GM23338 (cell line): Measurements from ENCODE around the gene FBN2. TPM values are rescaled to one million over a fixed set of nuclear protein-coding genes. Genes with fewer than 3 reads are reported as not detected.

ENCODE experiments used
- ATAC-seq: fragments of 200-7000 bp; cut with Tn5 transposase; 3 replicates; pipeline ENCODE4 v1.9.1; 2020
- DNase-seq: peaks from one replicate; pipeline ENCODE4 v3.0.0-alpha.2; 2015; ENCODE audit warnings: low spot score
- H2AFZ ChIP-seq: fragments of 200-600 bp; sonication (generic); 2 replicates; pipeline ENCODE4 v1.8.0; 2016; ENCODE audit warnings: antibody characterized with exemption, mild to moderate bottlenecking, moderate library complexity
- H3F3A ChIP-seq: fragments of 200-600 bp; sonication (generic); replicated peaks from 2 replicates; pipeline ENCODE4 v1.8.0; 2017; ENCODE audit warnings: antibody characterized with exemption, mixed run types, low read depth
- H3K27ac ChIP-seq: fragments of 200-600 bp; sonication (generic); 2 replicates; pipeline ENCODE4 v1.6.1; 2016; ENCODE audit warnings: low read depth
- H3K27me3 ChIP-seq: fragments of 200-600 bp; sonication (generic); 2 replicates; pipeline ENCODE4 v1.8.0; 2016; ENCODE audit warnings: mild to moderate bottlenecking, mixed run types, moderate library complexity; ENCODE audit not compliant: insufficient read depth
- H3K36me3 ChIP-seq: fragments of 200-600 bp; sonication (generic); 2 replicates; pipeline ENCODE4 v1.8.0; 2016; ENCODE audit warnings: mild to moderate bottlenecking; ENCODE audit not compliant: insufficient read depth
- H3K4me1 ChIP-seq: fragments of 200-600 bp; sonication (generic); 2 replicates; pipeline ENCODE4 v1.8.0; 2016; ENCODE audit warnings: mild to moderate bottlenecking, moderate library complexity; ENCODE audit not compliant: insufficient read depth
- H3K4me2 ChIP-seq: fragments of 200-600 bp; sonication (generic); 2 replicates; pipeline ENCODE4 v1.7.1; 2017; ENCODE audit warnings: mixed run types
- H3K4me3 ChIP-seq: fragments of 200-600 bp; sonication (generic); 2 replicates; pipeline ENCODE4 v1.6.1; 2016; ENCODE audit warnings: mixed run types
- H3K79me2 ChIP-seq: fragments of 200-600 bp; sonication (generic); replicated peaks from 2 replicates; pipeline ENCODE4 v1.8.0; 2017; ENCODE audit warnings: mild to moderate bottlenecking; ENCODE audit not compliant: insufficient read depth
- H3K9me2 ChIP-seq: fragments of 200-600 bp; sonication (generic); 2 replicates; pipeline ENCODE4 v1.8.0; 2017; ENCODE audit not compliant: insufficient read depth
- H4K20me1 ChIP-seq: fragments of 200-600 bp; sonication (generic); replicated peaks from 2 replicates; pipeline ENCODE4 v1.8.0; 2017; ENCODE audit warnings: mild to moderate bottlenecking; ENCODE audit not compliant: insufficient read depth
- H3K27ac Mint-ChIP-seq: 2 replicates; pipeline ENCODE4 v1.8.0; 2020; ENCODE audit warnings: inconsistent platforms, mild to moderate bottlenecking, moderate library complexity, mixed read lengths
- H3K27me3 Mint-ChIP-seq: 3 replicates; pipeline ENCODE4 v1.8.0; 2022; ENCODE audit warnings: low read depth, mild to moderate bottlenecking, moderate library complexity, mixed read lengths, inconsistent platforms; ENCODE audit not compliant: insufficient read depth, poor library complexity
- H3K36me3 Mint-ChIP-seq: 3 replicates; pipeline ENCODE4 v1.8.0; 2021; ENCODE audit warnings: low read depth, mild to moderate bottlenecking, inconsistent platforms, moderate library complexity, mixed read lengths
- H3K4me1 Mint-ChIP-seq: 3 replicates; pipeline ENCODE4 v1.8.0; 2020; ENCODE audit warnings: mild to moderate bottlenecking, inconsistent platforms, mixed read lengths
- H3K4me3 Mint-ChIP-seq: 3 replicates; pipeline ENCODE4 v1.8.0; 2021; ENCODE audit warnings: moderate library complexity, mild to moderate bottlenecking, inconsistent platforms, mixed read lengths
- H3K9me3 Mint-ChIP-seq: 3 replicates; pipeline ENCODE4 v1.8.0; 2020; ENCODE audit warnings: moderate library complexity, mild to moderate bottlenecking, inconsistent platforms, mixed read lengths
- CREB1 ChIP-seq: fragments of 250-450 bp; sonication (Bioruptor Pico); IDR thresholded peaks from 2 replicates; pipeline ENCODE4 v1.5.0; 2020; ENCODE audit warnings: low read depth, mild to moderate bottlenecking, moderate library complexity
- EZH2phosphoT487 ChIP-seq: fragments of 200-600 bp; sonication (generic); IDR thresholded peaks from one replicate; pipeline ENCODE4 v1.8.1; 2018; ENCODE audit warnings: antibody characterized with exemption; ENCODE audit not compliant: unreplicated experiment
- JUNB ChIP-seq: IDR thresholded peaks from one replicate; pipeline ENCODE4 v1.6.1; 2016; ENCODE audit warnings: antibody characterized with exemption; ENCODE audit not compliant: unreplicated experiment
- NANOG ChIP-seq: IDR thresholded peaks from 2 replicates; pipeline ENCODE4 v1.6.1; 2016; ENCODE audit warnings: antibody characterized with exemption, borderline replicate concordance
- ZNF114 ChIP-seq: fragments of 250-450 bp; sonication (Bioruptor Pico); IDR thresholded peaks from 2 replicates; pipeline ENCODE4 v1.5.0; 2020; ENCODE audit warnings: mild to moderate bottlenecking, moderate library complexity
- polyA plus RNA-seq: library from polyadenylated mRNA; unstranded; fragments of >200 nt; fragmentation: Nextera tagmentation; extraction: Ambion mirVana; gene quantifications from 2 replicates; pipeline ENCODE4 v1.2.1, GENCODE V29; 2016
- total RNA-seq: library from RNA; depleted of rRNA; stranded (reverse); fragments of >200 nt; shearing (Covaris generic); gene quantifications from 2 replicates; pipeline ENCODE4 v1.2.3, GENCODE V29; 2014
- TF ChIP-seq, protein P1 (sequence below): fragments of 250-450 bp; sonication (Bioruptor Pico); IDR thresholded peaks from 2 replicates; pipeline ENCODE4 v1.5.0; 2020; ENCODE audit warnings: mild to moderate bottlenecking, moderate library complexity
- TF ChIP-seq, protein P2 (sequence below): IDR thresholded peaks from 2 replicates; pipeline ENCODE4 v1.6.1; 2016; ENCODE audit warnings: antibody characterized with exemption

FBN2 gene
- total and polyA plus RNA-seq, 2 experiments from 2014 or later = 2.6 to 13.6 TPM

DNA sequence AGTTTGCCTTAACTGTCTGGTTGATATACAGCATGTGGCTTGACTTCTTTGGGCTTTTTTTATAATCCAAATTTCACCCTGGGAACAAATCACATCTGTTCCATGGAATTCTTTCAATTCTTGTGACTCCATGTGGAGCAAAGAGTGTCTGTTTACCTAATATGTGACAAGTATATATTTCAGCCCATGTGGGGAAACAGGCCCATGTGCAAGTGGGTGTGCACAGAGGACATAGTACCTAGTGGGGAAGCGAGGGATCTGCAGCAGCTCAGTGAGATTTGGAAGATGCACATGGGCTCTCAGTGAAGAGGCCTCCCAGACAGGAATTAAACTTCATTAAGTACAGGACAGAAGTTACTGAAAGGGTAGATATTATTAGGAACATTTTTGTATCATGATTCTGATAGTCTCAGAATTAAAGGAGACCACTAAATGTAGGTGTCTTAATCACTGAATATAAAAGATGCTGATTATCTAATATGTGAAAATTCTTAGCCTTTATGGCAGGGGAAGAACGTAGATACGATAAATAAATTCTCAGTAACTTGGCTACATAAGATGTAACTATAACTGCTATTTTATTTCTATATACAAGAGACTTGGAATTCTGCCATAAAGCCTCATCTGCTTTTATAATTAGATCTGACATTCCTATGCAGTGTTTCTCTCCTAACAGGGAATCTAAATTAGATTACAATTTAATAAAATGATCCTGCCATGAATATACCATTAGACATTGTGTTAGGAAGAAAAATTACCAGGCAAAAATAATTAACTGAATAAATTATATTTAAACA lies 273.3 kb downstream of the FBN2 start (continued):
- TF ChIP-seq, protein P1, sequence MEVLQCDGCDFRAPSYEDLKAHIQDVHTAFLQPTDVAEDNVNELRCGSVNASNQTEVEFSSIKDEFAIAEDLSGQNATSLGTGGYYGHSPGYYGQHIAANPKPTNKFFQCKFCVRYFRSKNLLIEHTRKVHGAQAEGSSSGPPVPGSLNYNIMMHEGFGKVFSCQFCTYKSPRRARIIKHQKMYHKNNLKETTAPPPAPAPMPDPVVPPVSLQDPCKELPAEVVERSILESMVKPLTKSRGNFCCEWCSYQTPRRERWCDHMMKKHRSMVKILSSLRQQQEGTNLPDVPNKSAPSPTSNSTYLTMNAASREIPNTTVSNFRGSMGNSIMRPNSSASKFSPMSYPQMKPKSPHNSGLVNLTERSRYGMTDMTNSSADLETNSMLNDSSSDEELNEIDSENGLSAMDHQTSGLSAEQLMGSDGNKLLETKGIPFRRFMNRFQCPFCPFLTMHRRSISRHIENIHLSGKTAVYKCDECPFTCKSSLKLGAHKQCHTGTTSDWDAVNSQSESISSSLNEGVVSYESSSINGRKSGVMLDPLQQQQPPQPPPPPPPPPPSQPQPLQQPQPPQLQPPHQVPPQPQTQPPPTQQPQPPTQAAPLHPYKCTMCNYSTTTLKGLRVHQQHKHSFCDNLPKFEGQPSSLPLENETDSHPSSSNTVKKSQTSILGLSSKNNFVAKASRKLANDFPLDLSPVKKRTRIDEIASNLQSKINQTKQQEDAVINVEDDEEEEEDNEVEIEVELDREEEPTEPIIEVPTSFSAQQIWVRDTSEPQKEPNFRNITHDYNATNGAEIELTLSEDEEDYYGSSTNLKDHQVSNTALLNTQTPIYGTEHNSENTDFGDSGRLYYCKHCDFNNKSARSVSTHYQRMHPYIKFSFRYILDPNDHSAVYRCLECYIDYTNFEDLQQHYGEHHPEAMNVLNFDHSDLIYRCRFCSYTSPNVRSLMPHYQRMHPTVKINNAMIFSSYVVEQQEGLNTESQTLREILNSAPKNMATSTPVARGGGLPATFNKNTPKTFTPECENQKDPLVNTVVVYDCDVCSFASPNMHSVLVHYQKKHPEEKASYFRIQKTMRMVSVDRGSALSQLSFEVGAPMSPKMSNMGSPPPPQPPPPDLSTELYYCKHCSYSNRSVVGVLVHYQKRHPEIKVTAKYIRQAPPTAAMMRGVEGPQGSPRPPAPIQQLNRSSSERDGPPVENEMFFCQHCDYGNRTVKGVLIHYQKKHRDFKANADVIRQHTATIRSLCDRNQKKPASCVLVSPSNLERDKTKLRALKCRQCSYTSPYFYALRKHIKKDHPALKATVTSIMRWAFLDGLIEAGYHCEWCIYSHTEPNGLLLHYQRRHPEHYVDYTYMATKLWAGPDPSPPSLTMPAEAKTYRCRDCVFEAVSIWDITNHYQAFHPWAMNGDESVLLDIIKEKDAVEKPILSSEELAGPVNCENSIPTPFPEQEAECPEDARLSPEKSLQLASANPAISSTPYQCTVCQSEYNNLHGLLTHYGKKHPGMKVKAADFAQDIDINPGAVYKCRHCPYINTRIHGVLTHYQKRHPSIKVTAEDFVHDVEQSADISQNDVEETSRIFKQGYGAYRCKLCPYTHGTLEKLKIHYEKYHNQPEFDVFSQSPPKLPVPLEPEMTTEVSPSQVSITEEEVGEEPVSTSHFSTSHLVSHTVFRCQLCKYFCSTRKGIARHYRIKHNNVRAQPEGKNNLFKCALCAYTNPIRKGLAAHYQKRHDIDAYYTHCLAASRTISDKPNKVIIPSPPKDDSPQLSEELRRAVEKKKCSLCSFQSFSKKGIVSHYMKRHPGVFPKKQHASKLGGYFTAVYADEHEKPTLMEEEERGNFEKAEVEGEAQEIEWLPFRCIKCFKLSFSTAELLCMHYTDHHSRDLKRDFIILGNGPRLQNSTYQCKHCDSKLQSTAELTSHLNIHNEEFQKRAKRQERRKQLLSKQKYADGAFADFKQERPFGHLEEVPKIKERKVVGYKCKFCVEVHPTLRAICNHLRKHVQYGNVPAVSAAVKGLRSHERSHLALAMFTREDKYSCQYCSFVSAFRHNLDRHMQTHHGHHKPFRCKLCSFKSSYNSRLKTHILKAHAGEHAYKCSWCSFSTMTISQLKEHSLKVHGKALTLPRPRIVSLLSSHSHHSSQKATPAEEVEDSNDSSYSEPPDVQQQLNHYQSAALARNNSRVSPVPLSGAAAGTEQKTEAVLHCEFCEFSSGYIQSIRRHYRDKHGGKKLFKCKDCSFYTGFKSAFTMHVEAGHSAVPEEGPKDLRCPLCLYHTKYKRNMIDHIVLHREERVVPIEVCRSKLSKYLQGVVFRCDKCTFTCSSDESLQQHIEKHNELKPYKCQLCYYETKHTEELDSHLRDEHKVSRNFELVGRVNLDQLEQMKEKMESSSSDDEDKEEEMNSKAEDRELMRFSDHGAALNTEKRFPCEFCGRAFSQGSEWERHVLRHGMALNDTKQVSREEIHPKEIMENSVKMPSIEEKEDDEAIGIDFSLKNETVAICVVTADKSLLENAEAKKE (CRISPR knock-in tag) = no peak
- TF ChIP-seq EZH2phosphoT487 (no peak), JUNB (no peak)

DNA sequence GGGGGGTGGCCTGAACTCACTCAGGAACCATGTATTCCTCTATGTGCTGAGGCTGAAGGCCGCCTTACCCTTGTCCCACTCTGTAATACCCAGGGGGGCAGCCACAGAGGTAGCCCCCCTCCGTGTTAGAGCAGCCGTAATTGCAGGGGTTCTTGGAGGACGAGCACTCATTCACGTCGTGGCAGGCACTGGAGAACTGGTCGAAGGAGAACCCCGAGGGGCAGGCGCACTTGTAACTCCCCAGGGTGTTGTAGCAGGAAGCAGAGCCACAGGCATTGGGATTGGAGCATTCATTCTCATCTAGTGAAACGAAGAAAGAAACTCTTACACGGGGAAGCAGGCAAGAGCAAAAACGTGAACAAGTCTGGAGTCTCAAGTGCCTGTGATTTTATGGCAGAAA lies 274.7 kb downstream of the FBN2 start:
- H3K4me1 ChIP-seq = peaks cover 7% of the 10 kb centered on the region; the same call in 1 of the 2 replicates
- Mint-ChIP-seq H3K4me1 (peaks cover 13% of the 10 kb centered on the region; the same call in 2 of the 3 replicates), H3K4me3 (no peak overlapping the region), H3K36me3 (peaks cover 10% of the 10 kb centered on the region), H3K27ac (peak overlapping the region; percentile 66), H3K27me3 (peaks cover 7% of the 10 kb centered on the region), H3K9me3 (no peaks in the 10 kb centered on the region)
- H3K4me2 ChIP-seq = no peak overlapping the region
- no peaks in the 10 kb centered on the region for H3K36me3 ChIP-seq
- no peak overlapping the region for H3K27ac ChIP-seq
- peaks cover 2% of the 10 kb centered on the region; the same call in 1 of the 2 replicates for H4K20me1 ChIP-seq
- H3K79me2 ChIP-seq = no peaks in the 10 kb centered on the region
- no peaks in the 10 kb centered on the region for H3F3A ChIP-seq
- H3K27me3 ChIP-seq = no peaks in the 10 kb centered on the region
- ATAC-seq = peak; percentile 69
- no peak for DNase-seq
- H3K4me3 ChIP-seq = no peak overlapping the region
- 0 out of 2 replicates have a peak overlapping the region, but pooled peaks have one; percentile 72 for H2AFZ ChIP-seq
- H3K9me2 ChIP-seq = no peaks in the 10 kb centered on the region
- TF ChIP-seq NANOG (no peak), JUNB (no peak), ZNF114 (no peak), CREB1 (CRISPR knock-in tag) (no peak)
- TF ChIP-seq, protein P2, sequence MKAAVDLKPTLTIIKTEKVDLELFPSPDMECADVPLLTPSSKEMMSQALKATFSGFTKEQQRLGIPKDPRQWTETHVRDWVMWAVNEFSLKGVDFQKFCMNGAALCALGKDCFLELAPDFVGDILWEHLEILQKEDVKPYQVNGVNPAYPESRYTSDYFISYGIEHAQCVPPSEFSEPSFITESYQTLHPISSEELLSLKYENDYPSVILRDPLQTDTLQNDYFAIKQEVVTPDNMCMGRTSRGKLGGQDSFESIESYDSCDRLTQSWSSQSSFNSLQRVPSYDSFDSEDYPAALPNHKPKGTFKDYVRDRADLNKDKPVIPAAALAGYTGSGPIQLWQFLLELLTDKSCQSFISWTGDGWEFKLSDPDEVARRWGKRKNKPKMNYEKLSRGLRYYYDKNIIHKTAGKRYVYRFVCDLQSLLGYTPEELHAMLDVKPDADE = no peak
- TF ChIP-seq, protein P1 (CRISPR knock-in tag) = no peak
